8988T (cell line): ENCODE data around the gene RSU1.

Source experiments
- DNase-seq: peaks from one replicate; pipeline ENCODE4 v3.0.0; 2011

Gene RSU1

DNA sequence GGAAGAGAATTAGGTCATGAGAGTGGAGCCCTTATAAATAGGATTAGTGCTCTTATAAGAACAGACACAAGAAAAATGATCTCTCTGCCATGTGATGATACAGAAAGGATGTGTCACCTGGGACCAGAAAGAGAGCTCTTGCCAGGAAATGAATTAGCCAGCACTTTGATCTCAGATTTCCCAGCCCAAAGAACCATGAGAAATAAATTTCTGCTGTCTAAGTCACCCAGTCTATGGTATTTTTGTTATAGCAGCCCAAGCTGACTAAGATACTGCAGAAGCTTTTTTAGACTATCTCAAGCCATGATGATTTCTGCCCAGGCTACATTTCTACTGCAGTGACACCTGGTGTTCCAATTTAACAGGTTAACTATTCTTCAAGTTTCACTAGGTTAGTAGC is 84.8 kb downstream of the RSU1 start:
- no peak for DNase-seq

DNA sequence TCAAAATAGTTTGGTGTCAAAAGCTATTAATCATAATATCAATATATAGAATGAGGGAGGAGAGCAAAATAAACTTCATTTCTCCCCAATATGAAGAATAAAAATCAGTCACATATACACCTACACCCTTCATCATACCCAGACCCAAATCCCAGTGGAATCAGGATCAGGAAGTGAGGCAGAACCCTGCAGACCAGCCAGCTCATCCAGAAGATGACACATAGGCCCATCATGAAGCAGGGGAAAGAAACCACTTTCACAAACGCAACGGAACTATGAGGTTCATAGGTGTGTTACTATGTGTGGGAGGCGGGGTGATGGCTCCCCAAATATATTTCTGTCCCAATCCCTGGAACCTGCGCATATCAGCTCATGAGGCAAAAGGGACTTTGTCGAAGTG is 89.0 kb downstream of the RSU1 start:
- no peak for DNase-seq

DNA sequence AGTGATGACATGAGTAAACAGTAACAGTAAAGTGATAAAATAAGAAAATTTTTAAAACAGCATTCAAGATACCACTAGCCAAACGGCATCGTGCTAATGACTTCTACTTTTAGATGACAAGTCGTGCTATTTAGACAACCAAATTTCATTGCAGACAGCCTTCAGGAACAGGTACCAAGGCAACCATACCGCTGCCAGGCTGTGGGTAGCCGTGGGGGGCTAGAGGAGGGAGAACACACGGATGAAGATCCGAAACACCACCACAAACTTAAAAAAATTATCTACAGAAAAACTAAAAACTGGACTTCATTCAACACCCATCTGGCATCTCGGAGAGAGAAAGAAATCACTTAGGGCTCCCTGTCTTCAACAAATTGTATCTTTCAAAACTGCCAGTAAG is 89.6 kb downstream of the RSU1 start:
- DNase-seq, result no peak

DNA sequence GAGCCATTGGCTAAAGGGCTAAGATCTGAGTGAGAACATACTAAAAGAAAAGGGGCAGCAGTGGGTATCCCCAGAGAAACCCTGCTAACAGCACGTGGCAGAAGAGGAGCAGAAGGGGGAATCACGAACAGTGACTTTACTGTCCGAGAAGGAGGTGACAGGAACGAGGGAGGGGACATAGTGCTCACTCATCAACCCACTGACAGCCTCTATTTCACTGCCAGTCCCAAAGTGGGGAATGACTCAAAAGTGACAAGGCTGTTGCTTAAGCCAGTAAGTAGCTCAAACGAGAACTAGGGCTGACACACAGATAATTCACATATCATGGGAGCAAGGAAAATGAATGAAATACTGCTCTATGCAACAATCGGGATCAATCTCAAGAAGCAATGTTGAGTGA is 92.7 kb downstream of the RSU1 start:
- DNase-seq, result no peak

DNA sequence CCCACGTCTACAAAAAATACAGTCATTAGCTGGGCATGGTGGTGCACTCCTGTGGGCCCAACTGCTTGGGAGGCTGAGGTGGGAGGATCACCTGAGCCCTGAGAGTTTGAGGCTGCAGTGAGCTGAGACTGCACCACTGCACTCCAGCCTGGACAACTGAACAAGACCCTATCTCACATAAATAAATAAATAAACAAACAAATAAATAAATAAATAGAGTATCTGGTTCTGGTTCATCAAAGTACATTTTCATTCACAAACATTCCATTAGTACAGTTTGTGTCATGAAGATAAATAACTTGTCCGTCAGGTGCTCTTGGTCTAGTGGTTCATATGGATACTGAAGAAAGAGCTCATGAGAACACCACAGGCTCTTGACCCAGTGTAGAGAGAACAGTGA is 96.4 kb downstream of the RSU1 start:
- DNase-seq, result no peak

DNA sequence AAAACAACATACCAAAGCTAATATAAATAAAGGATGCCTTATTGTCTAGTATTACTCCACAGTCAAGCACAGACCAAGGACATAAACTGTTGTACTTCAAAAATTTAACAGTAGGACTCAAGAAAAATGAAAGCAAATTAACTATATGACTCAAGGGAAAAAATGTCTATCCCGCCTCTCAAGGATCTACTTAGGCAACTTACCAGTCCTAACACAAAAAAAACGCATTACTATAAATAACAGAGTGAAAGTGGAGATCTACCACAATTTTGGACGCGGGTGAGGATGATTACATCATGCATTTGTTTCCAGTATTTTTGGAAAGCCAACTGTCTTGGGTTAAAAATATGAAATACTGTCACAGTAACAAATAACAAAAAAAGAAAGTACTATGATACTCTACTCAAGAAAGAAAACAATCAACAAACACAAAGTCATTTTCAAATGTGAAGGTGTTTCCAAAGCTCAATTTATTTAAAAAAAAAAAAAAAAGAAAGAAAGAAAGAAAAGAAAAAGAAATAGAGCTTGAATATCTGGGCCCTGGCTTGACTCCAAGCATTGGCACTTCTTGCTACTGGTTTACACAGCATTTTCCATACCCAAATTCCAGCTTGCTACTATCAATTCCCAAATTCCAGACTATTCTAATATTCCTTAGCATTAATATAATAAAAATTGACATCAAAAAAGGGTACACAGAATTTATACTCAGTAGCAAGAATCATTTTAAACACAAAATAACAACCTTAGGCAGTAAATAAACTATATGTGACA is 99.4 kb downstream of the RSU1 start:
- no peak for DNase-seq

DNA sequence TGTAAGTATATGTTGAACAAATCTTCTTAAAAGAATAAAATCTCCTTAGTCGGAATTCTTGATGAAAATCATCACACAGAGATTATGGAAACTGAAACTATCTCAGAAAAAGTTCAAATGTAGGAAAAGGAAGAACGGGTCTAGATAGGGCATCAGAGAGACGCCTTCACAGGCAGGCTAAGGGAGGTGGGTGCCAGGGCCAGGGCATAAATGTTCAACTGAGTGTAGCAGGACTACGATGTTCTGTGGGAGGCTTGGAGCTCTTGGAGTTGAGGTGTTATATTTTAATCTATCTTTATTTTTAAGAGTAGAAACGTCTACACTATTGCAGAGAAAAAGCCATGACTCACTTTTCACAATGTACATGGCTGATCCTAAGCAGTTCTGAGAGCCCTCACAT is 101.2 kb downstream of the RSU1 start:
- no peak for DNase-seq

DNA sequence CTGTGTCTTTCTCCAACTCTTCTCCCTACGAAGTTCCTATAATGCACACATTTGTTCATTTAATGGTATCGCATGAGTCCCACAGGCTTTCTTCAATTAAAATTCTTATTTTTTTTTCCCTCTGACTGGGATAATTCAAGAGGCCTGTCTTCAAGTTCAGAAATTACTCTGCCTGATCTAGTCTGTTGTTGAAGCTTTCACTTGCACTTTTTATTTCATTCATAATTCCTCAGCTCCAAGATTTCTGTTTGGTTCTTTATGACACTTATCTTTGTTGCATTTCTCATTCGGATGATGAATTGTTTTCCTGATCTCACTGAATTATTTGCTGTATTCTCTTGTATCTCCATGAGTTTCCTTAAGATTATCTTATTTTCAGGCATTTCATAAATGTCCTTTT is 103.9 kb downstream of the RSU1 start:
- no peak for DNase-seq

DNA sequence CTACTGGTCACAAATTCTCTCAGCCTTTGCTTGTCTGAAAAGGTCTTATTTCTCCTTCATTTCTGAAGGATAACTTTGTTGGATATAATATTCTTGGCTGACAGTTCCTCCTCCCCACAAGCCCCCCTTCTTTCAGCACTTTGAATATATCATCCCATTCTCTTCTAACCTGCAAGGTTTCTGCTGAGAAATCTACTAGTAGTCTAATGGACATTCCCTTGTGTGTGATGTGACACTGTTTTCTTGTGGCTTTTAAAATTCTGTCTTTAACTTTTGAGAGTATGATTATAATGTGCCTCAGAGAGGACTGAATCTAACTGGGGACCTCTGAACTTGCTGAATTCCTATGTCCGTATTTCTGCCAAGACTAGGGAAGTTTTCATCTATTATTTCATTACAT is 104.3 kb downstream of the RSU1 start:
- DNase-seq, result no peak

DNA sequence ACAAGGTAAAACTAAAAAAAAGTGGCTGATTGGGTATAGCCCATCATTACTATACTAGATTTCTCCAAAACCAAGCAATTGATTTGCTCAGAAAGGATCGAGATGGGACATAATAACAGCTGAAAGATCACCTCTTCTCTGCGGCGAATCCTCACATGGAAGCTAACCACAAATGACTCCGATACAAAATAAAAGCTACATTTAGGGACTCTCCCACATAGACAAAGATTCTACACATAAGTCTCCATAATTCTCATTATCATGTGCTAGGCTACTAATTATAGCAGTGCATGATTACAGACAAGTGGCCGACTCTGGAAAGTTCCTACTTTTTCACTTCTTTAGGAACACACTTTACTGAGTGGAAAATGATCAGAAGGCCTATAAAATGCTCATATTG is 116.9 kb downstream of the RSU1 start:
- no peak for DNase-seq

DNA sequence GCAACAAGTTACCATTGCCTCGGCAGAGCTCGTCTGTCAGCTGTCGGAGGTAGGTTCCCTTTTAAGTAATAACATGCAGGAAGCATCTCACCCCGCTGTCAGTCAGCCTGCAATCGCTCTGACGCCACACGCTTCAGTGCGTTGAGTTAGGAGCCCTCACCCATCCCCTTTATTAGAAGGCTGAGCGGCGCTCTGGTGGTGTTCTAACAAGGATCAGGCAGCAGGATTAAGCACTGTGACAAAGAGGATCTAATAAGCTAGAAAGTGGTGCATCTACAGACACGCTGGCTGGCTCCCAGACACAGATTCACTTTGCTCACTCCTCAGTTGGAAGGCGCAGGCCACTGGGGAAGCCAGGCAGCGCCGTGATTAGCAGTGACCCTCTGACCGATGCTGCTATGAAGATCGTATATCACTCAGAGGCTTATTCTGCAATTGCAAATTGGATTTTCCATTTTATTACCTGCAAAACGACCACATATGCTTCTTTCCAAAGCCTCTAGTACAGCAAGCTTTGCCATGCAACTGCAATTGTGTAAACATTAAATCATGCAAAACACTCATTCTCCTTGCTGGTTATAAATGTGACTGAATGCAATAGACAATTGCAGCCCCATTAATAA is 117.7 kb downstream of the RSU1 start:
- no peak for DNase-seq

DNA sequence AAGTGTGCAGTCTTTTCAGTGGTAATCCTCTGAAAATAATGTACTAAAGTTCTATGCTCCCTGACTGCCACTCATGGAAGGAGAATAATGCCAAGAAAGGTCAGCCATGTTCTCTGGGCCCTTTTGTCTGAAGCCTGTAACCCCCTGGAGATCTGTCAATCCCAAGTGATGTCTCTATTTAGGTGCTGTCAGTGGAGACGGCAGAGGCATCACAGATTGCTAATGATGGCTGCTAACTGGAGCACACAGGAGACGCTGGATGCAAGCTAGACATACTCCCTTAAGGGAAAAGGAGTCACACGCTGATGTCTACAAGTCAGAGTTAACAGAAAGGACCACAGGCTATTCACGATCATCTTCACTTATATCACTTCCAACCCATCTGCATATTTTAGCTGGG is 118.8 kb downstream of the RSU1 start:
- no peak for DNase-seq

DNA sequence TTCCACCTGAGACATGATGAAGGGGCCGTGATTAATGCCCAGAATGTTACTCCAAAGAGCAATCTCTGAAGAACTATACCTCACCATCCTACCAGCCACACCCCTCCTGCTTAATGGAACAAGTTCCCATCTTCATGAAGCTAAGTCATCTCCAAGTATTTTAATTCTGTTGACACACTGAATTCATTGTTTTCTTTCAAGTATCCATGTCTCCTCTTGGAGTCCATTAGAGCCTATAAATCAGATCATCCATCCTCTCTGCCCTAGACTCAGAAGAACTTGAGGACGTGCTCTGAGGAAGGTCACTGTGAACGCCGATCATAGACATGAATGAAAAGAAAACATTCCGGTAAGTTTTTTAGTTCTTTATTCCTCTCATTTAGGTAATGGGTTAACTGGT is 126.8 kb downstream of the RSU1 start:
- no peak for DNase-seq

DNA sequence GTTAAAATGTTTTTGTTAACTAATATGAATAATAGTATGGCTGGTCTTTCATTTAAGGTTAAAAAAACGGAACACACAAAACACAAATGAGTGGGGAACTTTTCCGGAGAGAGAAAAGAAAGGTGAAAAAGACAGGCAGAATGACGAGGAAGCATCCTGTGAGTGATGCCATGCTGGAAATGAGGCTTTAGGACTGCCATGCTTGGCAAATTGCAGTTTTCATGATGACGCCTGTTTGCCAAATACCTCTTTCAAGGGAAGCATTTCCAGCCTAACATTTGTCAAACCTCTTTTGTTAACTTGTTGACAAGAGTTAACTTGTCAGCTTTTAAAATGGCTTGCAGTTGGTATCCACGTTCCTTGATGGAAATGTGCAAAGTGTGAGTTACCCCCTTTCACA is 127.5 kb downstream of the RSU1 start:
- no peak for DNase-seq

DNA sequence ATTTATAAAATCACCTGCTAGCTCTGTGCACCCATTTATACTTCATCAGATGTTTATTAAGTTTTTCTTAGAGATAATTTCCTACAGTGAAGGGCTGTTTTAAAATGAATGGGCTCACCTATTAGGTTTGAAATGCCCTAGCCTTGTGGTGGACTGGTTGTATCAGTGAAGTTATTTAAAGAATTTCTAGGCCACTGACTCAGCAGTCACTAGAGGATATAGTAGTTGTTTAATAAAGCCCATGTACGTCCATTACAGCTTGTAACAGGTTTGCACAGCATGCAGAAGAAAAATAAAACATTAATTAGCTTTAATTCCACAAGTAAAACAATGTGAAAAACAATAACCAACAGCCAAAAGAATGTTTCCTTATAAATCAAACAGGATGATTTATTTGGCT is 128.0 kb downstream of the RSU1 start:
- no peak for DNase-seq

DNA sequence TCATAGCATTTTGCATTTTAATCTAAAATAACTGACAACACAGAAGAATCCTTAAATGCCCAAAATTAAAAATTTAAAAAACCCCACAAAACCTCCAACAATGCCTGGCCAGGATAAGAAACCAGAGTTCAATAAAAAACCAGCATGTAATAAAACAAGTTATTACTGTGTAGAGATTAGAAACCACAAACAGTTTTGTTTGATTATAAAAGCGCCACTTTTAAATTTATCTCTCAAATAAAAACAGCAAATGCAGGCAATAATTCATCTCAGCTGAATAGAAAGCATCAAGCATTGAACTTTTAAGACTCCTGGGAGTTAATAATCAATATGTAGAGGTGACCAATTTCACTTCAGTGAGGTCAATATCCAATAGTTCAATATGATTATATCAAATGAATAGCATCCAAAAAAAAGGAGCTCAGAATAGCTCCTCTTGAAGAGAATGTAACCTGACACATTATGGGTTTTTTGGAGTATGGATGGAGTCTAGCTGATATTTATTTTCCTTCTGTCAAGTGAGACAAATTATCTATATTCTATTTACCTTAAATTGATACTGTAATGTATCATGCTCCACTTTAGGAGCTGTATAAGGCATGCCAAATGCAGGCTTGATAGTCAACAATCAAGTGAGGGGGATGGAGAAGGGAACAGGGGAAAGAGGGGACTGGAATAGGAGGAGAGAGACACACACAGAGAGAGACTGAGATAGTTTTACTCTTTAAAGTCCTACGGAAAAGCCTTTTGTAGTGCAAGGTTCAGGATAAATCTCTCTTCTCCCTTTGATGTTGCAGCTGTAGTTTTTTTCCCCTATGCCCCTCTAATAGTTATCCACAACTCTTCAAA is 130.9 kb downstream of the RSU1 start:
- DNase-seq, result no peak

DNA sequence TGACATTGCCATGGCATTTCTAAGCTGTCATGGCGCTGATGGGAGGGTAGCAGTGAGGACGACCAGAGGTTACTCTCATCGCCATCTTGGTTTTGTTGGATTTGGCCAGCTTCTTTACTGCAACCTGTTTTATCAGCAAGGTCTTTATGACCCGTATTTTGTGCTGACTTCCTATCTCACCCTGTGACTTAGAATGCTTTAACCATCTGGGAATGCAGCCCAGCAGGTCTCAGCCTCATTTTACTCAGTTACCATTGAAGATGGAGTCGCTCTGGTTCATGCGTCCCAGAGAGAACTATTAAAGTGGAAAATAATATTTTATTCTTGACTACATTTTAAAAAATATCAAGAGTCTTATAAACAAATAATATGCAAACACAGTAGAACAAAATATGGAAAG is 131.7 kb downstream of the RSU1 start:
- DNase-seq, result no peak

DNA sequence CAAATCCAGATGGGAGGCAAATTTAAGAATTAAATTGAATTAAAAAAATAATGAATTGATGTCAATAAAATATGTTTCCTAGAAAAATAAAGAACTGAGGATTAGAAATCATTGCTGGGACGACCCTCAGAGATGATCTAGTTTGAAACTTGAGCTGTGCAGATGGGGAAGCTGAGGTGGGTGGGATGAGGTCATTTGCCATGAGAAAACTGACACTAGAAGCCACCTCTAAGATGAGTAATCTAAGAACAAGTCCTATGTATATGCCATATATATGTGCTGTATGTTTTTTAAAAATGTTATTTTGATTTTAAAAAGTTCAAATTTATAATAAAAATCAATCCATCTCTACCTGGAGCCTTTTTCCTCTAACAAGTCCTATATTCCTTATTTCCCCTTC is 135.7 kb downstream of the RSU1 start:
- no peak for DNase-seq

DNA sequence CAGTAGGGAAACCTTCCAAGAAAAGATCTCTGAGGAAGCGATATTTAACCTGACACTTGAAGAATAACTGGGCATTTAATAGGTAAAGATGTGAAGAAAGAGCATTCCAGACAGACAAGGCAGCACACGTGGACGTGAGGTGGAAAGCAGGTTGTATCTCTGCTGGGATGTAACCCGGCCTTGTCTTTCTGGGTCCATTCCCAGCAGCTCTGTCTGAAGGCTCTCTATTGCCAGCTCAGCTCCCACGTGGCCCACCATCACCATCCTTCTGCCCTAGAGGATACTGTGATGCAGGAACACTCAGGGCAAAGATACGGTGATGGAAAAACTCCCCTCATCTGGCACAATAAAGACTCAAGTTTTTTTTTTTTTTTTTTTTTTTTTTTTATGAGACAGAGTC is 137.7 kb downstream of the RSU1 start:
- DNase-seq, result no peak

DNA sequence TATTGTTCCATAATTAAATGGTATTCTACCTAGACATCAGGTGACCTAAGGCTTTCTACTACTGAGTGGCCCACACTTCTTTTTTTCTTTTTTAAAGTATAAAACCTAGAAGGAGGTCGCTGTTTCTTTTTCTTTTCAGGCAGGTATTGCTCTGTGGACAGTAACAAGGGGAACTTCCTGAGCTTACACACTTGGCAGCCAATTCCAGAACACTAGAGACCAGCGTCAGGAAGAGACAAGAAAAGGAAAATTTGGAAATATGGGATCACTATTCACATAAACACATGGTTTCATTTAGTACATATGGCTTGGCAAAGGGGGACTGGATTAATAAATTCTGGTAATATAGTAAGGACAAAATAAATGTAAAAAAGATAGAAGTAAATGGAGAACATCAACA is 141.9 kb downstream of the RSU1 start:
- DNase-seq, result no peak

DNA sequence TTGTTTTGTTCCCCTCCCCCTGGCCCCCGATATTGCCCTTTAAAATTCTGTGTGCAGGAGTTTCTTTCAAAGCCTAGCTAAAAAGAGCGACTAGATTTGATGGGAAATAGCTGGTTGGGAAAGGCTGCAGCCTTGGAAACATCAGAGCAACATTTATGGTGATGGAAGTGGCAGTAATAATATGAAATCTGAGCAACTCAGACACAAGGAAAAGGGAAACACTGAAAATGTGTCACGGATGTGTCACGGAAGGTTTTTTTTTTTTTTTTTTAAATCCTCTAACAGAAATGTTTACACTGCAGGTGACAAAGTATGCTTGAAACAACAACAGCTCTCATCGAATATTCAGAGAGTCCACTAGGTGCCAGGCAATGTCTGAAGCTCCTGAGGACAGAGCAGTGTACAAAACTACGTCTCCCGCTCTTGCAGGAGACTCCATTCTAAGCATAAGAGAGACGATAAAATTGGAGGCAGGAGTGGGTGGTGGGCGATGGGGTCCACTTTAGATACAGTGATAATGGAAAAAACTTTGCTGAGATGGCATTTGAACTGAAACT is 143.0 kb downstream of the RSU1 start:
- DNase-seq, result no peak

DNA sequence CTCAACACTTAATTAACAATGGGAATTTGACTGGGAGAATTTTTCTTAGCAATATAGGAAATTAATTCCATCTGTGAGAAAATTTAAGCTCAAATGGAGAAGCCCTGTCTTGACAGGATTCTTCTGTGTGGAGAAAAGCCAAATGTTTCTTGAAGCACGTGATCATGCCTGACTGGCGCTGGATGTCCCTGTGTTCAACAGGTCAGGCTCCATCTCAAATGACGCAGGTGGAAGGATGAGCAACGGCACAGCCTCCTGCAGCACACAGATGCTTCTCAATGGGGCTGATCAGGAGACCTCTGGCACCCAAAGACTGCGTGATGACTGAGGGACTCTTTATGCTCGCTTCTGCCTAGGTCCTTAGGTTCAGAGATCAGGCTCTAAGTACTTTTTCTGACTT is 143.8 kb downstream of the RSU1 start:
- no peak for DNase-seq

DNA sequence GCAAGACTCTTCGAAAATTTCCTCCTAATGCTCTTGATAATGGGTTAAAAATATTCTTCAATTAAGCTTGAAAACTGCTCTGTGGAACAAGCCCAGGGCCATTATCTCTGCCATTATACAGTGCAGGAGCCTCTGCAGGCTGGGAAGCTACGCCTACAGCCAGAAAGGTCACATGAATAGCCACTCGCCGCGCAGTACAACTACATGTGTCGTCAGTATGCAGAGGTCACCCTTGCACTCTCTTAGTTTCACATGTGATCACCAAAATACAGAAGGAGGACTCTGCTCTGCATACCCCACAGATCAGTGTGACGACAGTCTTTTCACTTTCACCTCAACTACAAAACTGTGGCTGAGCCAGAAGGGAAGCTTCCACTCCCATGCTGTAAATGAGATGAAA is 153.8 kb downstream of the RSU1 start:
- no peak for DNase-seq

DNA sequence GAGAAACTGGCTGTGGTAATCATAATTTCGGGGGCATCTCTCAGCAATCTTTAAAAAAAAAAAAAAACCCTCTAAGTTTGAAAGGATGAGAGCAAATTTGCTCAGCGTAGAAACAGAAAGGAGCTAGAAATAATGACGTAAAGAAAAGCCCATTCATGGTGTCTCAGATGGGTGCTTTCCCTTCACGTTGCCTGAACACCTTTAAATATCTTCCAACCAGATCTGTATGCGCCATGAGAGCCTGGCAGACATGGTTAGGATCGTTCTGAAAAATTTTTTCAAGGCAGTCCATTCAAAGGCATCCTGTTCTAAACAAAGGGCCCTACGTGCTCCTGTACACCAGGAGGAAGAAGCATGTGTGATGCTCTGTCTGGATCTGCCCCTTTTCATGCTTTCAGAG is 154.3 kb downstream of the RSU1 start:
- no peak for DNase-seq
